GM21360 (cell line): ENCODE data around the gene GAS7.

Experiments used
- ATAC-seq: cut with Tn5 transposase; IDR thresholded peaks from one replicate; pipeline ENCODE4 v1.9.1; 2021; ENCODE audit warnings: mild to moderate bottlenecking, moderate library complexity; ENCODE audit not compliant: unreplicated experiment

The GAS7 gene

GRCh38 chr17:10201680-10202079 lies 3.3 kb upstream of the GAS7 start:
- ATAC-seq: no peak

DNA sequence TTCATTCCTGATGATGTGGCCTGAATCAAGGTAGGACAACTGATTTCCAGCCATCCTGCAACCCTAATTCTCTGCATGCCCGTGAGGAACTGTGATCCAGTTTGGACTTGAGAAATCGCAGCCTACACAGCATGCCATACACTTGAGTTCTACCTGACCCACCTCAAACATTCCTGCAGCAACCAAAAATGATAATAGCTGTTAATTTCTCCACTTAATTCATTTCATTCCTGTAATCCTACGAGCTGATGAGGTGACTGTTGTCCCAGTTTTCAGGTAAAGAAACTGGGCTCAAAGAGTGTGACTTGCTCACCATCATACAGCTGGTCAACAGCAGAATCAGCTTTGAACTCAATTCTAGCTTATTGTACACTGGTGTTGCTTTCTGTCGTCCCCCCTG lies 2.2 kb upstream of the GAS7 start:
- ATAC-seq: no peak

DNA sequence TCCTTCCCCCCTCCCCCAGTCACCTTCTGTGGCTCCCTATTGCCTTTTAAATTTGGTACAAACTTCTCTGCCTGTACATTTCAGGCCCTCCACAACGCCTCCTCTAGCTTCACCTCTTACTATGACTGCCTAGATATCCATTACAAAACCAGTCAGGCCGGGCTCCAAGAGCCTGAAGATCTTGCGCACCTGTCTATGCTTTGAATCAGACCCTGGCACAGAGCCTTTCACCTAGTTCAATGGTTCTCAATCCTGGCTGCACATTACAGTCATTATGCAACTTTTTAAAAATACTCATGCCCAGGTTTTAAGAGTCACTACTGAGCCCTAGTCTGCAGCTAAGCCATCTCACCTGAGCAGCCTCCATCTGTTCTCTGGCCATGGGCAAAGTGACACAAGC lies 1.6 kb upstream of the GAS7 start:
- ATAC-seq: no peak

DNA sequence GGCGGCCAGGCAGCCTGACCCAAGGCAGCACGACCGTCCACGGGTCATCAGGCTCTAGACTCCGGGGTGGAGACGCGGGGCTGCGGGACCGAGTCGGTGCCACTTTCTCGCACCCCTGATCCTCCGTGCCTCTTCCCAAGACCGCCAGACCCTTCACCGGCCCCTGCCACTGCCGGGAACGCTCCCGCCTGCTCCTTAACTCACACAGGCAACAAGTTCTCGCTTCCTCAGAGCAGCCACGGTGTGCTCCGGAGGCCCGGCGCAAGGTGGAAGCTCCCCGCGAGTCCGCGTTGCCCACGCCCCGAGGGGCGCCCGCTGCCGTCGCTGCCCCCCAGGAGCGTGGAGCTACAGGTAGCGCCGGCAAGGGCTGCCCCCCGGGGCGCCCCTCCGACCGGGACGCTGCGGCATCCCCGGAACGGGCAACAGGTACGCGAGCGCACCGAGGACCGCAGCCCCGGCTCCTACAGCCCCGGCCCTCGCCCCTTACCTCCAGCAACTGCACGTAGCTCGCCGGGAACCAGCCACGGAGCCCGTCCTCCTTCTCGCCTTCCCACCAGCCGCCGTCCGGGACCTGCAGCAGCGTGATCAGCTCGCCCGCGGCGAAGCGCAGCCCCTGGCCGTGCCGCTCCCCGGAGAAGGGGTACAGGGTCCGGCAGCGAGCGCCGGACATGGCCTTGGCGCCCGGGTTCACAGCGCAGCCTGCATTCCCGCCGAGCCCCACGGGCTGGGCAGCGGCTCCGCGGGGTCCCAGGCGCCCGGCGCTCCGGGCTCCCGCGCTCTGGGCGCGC lies 491 bp downstream of the GAS7 start:
- peak; percentile 32 for ATAC-seq

DNA sequence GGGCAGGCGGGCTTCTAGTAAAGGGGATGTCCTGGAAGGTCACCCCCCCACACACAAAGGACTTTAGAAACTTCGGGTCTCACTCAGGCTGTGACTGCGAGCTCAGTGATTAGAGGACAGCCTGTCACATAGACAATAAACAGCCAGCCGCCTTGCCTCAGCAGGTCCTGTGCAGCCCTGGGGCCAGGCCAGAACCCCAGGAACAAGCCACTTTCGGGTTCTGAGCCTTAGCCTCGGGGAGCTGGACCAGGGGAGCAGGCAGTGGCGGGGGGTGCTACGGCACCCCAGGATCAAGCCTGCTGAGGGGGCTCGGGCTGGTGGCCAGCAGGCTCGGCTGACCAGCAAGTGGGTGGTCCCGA lies 1.1 kb downstream of the GAS7 start:
- no peak for ATAC-seq

DNA sequence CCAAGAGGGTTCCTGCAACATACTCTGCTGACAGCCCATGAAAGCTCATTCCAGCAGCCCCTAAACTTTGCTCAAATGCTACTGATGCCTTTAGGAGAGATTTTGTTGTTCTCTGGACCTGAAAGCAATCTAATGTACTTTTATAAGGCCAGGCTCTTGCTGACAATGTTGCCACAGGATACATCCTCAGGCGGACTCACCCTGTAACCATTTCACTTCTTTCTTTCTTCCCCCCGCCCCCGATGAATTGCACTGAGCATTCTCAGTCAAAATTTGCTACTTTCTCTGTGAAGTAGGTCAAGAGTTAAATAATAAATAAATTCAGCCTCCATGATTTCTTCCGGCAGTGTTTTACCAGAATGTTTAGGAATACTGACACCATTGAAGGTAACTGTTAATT lies 1.5 kb downstream of the GAS7 start:
- no peak for ATAC-seq

GRCh38 chr17:10196384-10196895 lies 2.0 kb downstream of the GAS7 start:
- no peak for ATAC-seq

- ATAC-seq: no peak
Measured at GRCh38 chr17:10195090-10195805, 3.2 kb downstream of the GAS7 start.

DNA sequence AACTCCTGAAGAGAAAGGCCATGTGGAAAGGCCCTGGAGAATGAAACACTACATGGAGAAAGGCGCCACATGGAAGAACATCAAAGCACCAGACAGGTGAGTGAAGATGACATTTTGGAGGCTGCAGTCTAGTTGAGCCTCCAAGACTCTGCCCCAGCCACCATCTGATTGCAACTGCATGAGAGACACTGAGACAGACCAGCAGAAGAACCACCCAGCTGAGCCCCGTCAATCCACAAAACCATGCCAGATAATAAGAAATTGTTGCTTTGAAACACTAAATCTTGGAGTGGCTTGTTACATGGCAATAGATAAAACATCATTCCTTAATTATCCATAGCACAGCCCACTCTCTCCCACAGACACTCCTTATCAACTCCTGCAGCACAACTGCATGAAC lies 4.8 kb downstream of the GAS7 start:
- ATAC-seq: no peak

DNA sequence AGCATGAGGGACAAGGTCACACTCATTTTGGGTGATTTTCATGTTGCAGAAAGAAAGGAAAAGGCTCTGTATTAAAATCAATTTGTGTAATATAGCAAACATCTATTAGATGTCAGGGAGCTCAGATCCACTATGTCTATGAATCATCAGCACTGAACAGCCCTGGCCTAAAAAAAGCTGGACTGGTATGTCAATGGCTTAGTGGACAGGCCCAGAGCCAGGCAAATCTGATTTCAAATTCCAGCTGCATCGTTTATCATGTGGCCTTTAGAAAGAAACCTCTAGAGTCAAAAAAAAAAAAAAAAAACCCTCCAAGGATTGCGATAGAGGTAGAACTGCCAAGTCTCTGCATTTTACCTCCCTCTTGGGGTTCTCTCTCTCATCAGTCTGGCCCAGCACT lies 5.4 kb downstream of the GAS7 start:
- ATAC-seq: no peak

DNA sequence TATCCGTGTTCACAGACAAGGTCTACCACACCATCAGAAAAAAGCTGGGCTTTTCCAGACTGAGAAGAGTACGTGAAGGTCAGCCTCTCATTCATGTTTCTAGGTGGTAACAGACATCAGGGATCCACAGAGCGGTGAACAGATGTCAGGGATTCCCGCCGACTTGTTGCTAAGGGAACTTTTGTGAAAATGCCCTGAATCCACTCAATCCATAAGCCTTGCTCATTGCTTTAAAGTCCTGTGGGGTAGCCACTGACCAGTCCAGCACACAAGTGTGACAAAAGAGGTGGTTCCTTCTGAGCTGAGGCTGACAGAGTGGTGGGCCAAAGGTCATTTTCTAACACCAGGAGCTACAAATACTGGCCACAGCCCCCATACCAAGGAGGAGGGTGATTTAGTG lies 5.9 kb downstream of the GAS7 start:
- no peak for ATAC-seq

DNA sequence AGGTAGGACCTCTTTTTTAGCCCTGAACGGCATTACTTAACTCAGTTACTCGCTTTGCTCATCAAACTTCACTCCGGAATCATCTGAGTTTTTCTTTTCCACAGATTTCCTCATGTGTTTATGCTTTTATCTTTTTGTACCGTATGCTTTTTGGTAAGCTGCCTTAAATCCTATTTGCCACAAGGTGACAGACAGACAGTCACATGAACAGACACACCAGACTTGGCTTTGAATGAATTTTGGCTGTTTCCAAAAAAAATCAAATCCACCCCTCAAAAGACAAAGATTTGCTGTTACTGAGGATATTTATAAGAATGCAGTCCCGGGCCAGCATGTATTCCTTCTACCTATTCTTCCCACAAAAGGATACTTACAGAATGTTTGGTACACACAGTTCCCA lies 10.9 kb downstream of the GAS7 start:
- no peak for ATAC-seq

GRCh38 chr17:10186771-10187410 lies 11.5 kb downstream of the GAS7 start:
- no peak for ATAC-seq

- no peak for ATAC-seq
Measured at GRCh38 chr17:10183931-10184930, 14.2 kb downstream of the GAS7 start.

DNA sequence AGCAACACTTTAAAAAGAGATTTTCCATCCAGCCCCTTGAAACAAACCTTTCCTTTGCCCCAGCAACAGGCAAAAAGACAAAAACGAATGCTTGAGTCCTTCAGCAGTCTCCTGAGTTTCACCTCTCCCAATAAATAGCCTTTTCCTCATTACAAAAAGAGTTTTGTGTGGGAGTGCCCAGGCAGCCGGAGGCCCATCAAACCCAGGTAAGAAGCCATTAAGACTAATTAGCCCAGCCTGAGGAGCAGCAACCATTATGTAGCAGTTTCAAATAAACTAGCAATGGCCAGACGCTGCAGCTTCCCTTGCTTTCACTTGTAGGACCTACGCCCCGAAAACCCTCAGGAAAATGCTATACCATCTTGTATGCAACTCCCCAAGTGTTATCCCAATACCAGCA lies 15.6 kb downstream of the GAS7 start:
- ATAC-seq: no peak

DNA sequence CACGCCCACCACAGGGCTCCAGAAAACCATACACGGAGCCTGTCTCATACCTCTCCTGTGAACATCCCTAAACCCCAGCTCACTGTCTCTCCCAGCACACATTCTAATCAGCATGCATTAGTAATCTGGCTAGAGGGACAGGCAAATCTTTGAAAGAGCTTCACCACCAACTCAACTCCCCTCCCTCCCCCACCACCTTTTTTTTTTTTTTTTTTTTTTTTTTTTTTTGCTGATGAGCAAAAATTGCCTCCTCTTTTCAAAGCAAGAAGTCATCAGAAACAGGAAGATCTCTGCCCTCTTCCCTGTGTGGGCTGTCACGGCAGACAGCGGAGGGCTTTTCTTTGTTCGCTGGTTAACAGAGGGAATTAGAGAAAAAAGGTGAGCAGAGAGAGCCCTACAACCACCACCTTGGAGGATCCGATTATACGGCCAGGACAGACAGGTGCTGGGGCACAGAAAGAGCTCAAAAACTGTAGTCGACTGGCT lies 19.9 kb downstream of the GAS7 start:
- ATAC-seq: no peak

- ATAC-seq: no peak
Measured at GRCh38 chr17:10177913-10178505, 20.4 kb downstream of the GAS7 start.

- no peak for ATAC-seq
Measured at GRCh38 chr17:10177131-10177912, 21.1 kb downstream of the GAS7 start.

GRCh38 chr17:10173913-10174312 lies 24.5 kb downstream of the GAS7 start:
- ATAC-seq: no peak
